ENCODE data around the gene DALRD3.

Gene DALRD3, protein sequence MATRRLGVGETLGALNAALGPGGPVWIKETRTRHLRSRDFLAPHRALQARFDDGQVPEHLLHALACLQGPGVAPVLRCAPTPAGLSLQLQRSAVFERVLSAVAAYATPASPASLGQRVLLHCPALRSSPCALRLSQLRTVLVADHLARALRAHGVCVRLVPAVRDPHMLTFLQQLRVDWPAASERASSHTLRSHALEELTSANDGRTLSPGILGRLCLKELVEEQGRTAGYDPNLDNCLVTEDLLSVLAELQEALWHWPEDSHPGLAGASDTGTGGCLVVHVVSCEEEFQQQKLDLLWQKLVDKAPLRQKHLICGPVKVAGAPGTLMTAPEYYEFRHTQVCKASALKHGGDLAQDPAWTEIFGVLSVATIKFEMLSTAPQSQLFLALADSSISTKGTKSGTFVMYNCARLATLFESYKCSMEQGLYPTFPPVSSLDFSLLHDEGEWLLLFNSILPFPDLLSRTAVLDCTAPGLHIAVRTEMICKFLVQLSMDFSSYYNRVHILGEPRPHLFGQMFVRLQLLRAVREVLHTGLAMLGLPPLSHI

DNA sequence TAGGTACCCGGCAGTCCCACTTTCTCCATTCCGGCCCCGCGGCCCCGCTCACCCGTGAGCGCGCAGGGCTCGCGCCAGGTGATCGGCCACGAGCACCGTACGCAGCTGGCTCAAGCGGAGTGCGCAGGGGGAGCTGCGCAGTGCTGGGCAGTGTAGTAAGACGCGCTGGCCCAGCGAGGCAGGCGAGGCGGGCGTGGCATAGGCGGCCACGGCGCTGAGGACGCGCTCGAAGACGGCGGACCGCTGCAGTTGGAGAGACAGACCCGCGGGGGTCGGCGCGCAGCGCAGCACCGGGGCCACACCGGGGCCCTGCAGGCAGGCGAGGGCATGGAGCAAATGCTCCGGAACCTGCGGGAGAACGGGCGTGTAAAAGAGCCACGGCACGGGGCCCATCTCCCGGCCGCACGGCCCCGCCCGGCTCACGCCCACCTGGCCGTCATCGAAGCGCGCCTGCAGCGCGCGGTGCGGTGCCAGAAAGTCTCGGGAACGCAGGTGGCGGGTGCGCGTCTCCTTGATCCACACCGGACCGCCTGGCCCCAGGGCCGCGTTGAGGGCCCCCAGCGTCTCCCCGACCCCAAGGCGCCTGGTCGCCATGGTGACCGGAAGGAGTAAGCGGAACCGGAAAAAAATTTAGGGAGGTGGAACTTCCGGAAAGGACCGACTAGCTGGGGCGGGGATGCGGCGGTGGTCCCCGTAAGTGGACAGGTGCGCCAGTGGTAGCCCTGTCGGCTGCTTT is at the start of gene DALRD3:
Gene DALRD3 (minus strand): TSS at position 610 of the 736 bp plus-strand sequence. CDS start 16 bp downstream, at position 594.
- no peak for DNase-seq (ENCODE audit: extremely low spot score, insufficient read length, low read depth)
- peak; percentile 50 for FAIRE-seq

GRCh38 chr3:49058011-49058410 is 39.6 kb upstream of the DALRD3 start:
- no peak for DNase-seq (ENCODE audit: extremely low spot score, insufficient read length, low read depth)
- no peak for FAIRE-seq

DNA sequence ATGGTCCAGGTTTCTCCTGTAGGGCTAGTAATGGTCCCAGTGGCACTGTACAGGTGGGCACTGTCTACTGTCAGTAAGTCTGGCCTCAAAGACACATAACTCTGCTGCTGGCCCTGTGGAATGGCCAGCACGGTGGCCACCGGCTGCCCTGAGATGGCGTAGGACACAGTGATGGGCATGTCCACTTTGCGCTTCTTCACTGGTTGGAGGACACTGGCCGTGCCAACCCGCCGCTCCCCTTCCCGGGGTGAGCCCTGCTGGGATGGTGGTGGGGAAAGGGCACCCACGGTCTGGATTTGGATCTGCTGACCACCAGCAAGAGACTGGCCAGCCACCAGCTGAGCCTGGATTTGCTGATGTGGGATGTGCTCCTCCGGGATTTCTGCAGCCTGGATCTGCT is 38.9 kb upstream of the DALRD3 start:
- FAIRE-seq (no peak), DNase-seq (ENCODE audit: extremely low spot score, insufficient read length, low read depth) (no peak)

DNA sequence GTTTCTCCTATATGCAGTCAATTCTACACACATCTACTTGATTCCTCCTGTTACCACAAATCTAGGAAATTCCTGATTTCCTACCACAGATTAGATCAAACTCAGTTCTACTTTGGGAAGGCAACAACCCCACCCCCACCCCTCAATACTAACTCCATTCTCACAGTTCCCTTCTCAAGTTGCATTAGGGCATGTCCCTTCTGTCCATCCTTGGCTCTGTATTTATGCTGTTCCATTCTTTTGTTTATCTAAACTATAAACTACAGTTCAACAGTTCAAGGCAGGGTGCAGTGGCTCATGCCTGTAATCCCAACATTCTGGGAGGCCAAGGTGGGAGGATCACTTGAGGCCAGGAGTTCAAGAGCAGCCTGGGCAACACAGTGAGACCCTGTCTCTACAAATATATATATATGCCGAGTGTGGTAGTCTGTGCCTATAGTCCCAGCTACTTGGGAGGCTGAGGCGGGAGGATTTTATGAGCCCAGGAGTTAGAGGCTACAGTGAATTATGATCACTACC is 36.0 kb upstream of the DALRD3 start:
- FAIRE-seq, result no peak
- DNase-seq (ENCODE audit: extremely low spot score, insufficient read length, low read depth), result no peak

GRCh38 chr3:49053543-49053942 is 35.2 kb upstream of the DALRD3 start:
- DNase-seq (ENCODE audit: extremely low spot score, insufficient read length, low read depth) (no peak), FAIRE-seq (no peak)

- FAIRE-seq, result no peak
- DNase-seq (ENCODE audit: extremely low spot score, insufficient read length, low read depth), result no peak
These were observed 16.9 kb upstream of the DALRD3 start for GRCh38 chr3:49035281-49035680.

- FAIRE-seq (no peak), DNase-seq (ENCODE audit: extremely low spot score, insufficient read length, low read depth) (no peak)
These were observed 16.3 kb upstream of the DALRD3 start for GRCh38 chr3:49034650-49035049.

- DNase-seq (ENCODE audit: extremely low spot score, insufficient read length, low read depth), result no peak
- no peak for FAIRE-seq
These were observed 14.4 kb upstream of the DALRD3 start for GRCh38 chr3:49032646-49033304.

DNA sequence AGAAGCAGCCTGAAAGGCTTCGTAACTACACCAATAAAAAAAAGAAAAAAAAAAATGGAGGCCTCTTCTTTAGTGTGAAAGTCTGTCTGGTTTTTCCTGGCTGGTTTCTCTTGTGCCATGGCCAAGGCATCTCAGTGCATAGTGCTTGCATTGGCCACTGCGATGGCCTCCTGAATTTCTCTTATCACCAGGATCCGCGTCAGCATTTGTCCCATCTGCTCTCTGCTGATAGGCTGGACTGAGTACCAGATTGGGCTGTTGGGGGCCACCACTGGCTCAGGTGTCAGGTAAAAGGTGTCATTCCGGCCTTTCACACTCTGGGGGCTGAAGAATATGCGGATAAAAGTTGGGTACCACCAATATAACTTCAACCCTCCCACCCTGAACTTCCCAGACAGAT is 11.9 kb upstream of the DALRD3 start:
- FAIRE-seq (no peak), DNase-seq (ENCODE audit: extremely low spot score, insufficient read length, low read depth) (no peak)

GRCh38 chr3:49029563-49029884 is 11.1 kb upstream of the DALRD3 start:
- DNase-seq (ENCODE audit: extremely low spot score, insufficient read length, low read depth), result no peak
- FAIRE-seq, result no peak

- FAIRE-seq (peak; percentile 97), DNase-seq (ENCODE audit: extremely low spot score, insufficient read length, low read depth) (peak; percentile 75)
These were observed 10.5 kb upstream of the DALRD3 start, which contains the start of gene IMPDH2 for GRCh38 chr3:49028673-49029562. TSS of gene IMPDH2 (minus strand) at chr3:49029398. CDS start at chr3:49029350, 48 bp downstream.

- FAIRE-seq (no peak), DNase-seq (ENCODE audit: extremely low spot score, insufficient read length, low read depth) (no peak)
These were observed 9.9 kb upstream of the DALRD3 start for GRCh38 chr3:49028298-49028672.

DNA sequence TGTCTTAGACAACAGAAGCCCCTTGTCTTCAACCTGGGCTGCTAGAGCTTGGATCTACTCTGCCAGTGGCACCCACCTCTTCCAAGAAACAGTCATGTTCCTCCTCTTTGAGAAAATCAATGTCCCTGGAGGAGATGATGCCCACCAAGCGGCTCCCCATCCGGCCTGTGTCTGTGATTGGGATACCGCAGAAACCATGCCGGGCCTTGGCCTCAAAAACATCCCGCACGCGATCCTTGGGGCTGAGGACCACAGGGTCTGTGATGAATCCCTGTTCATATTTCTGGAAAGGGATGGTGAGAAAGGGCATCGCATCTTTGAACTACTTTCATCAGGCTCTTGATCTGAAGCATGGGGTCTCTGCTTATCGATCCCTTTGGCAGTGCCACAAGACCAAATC is 9.3 kb upstream of the DALRD3 start:
- DNase-seq (ENCODE audit: extremely low spot score, insufficient read length, low read depth), result no peak

DNA sequence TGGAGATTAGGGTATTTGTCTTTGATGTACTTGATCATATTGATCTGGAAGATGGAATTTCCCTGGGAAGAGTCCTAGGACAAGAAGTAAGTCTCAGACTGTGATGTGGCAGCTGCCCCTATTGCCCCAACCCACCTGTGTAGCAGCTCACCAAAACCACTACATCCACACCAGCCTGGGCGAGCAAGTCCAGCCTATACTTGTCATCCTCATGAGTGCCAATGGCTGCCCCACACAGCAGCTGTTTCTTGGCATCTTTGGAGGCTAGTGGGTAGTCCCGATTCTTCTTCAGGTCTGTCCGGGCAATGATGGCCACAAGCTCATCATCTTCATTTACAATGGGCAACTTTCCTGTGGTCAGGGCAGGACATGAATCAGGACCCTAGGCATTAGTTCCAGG is 8.2 kb upstream of the DALRD3 start:
- DNase-seq (ENCODE audit: extremely low spot score, insufficient read length, low read depth) (no peak), FAIRE-seq (no peak)

More for the DNA sequence above, 9.3 kb upstream of the DALRD3 start:
- FAIRE-seq, result no peak

GRCh38 chr3:49025793-49026520 is 7.6 kb upstream of the DALRD3 start:
- FAIRE-seq, result no peak

GRCh38 chr3:49025005-49025792 is 6.8 kb upstream of the DALRD3 start:
- DNase-seq (ENCODE audit: extremely low spot score, insufficient read length, low read depth) (no peak), FAIRE-seq (no peak)

More at GRCh38 chr3:49025793-49026520, 7.6 kb upstream of the DALRD3 start:
- no peak for DNase-seq (ENCODE audit: extremely low spot score, insufficient read length, low read depth)

- FAIRE-seq, result no peak
- DNase-seq (ENCODE audit: extremely low spot score, insufficient read length, low read depth), result no peak
These were observed 6.1 kb upstream of the DALRD3 start for GRCh38 chr3:49024449-49024848.

GRCh38 chr3:49023775-49024174 is 5.4 kb upstream of the DALRD3 start:
- DNase-seq (ENCODE audit: extremely low spot score, insufficient read length, low read depth) (no peak), FAIRE-seq (no peak)
